PC-9 (cell line): ENCODE data around the gene CDH19. TPM values are rescaled to one million over a fixed set of nuclear protein-coding genes. Genes with fewer than 3 reads are reported as not detected.

Experiments
- BruUV-seq: library from RNA; stranded (reverse); fragments of 400-500 nt; replicated peaks from 2 replicates; lab custom pipeline; 2021; lab: Mats Ljungman, UMichigan
- CTCF ChIA-PET: fragments of 300-600 bp; sonication (Branson Sonifier 250); formaldehyde crosslinking; loops from one replicate; lab custom pipeline; 2022; ENCODE audit warnings: antibody characterized with exemption; lab: Charles Lee
- POLR2A ChIA-PET: fragments of 300-600 bp; sonication (Branson Sonifier 250); formaldehyde crosslinking; loops from one replicate; lab custom pipeline; 2022; ENCODE audit warnings: antibody characterized with exemption; ENCODE audit not compliant: unreplicated experiment; lab: Charles Lee
- DNase-seq, 2 experiments: peaks; one replicate each; pipeline versions ENCODE4 v3.0.0 to v3.0.0-alpha.2; 2015 to 2022; ENCODE audit warnings: mixed read lengths in 1 of 2
- H2AFZ ChIP-seq: fragments of 200-600 bp; sonication (generic); 2 replicates; pipeline ENCODE4 v1.8.1; 2017; ENCODE audit warnings: antibody characterized with exemption
- H3F3A ChIP-seq: fragments of 200-600 bp; sonication (generic); 2 replicates; pipeline ENCODE4 v1.8.1; 2017; ENCODE audit warnings: antibody characterized with exemption, mild to moderate bottlenecking, low read depth; ENCODE audit not compliant: insufficient read depth
- H3K27ac ChIP-seq: fragments of 200-600 bp; sonication (generic); 2 replicates; pipeline ENCODE4 v1.6.1; 2016; ENCODE audit warnings: mixed run types
- H3K27me3 ChIP-seq: fragments of 200-600 bp; sonication (generic); 2 replicates; pipeline ENCODE4 v1.6.1; 2016; ENCODE audit warnings: low read depth, mixed run types; ENCODE audit not compliant: insufficient read depth
- H3K36me3 ChIP-seq: fragments of 200-600 bp; sonication (generic); 2 replicates; pipeline ENCODE4 v1.6.1; 2016; ENCODE audit warnings: low read depth, mixed run types
- H3K4me1 ChIP-seq: fragments of 200-600 bp; sonication (generic); replicated peaks from 2 replicates; pipeline ENCODE4 v1.6.1; 2016; ENCODE audit warnings: mixed run types; ENCODE audit not compliant: insufficient read depth
- H3K4me2 ChIP-seq: fragments of 200-600 bp; sonication (generic); 2 replicates; pipeline ENCODE4 v1.6.1; 2017; ENCODE audit warnings: mixed run types
- H3K4me3 ChIP-seq: fragments of 200-600 bp; sonication (generic); 2 replicates; pipeline ENCODE4 v1.6.1; 2016; ENCODE audit warnings: mixed run types
- H3K79me2 ChIP-seq: fragments of 200-600 bp; sonication (generic); 2 replicates; pipeline ENCODE4 v1.6.1; 2017; ENCODE audit warnings: low read depth, mixed run types
- H3K9me2 ChIP-seq: fragments of 200-600 bp; sonication (generic); 2 replicates; pipeline ENCODE4 v1.8.1; 2017; ENCODE audit warnings: mild to moderate bottlenecking; ENCODE audit not compliant: insufficient read depth
- H3K9me3 ChIP-seq: fragments of 200-600 bp; sonication (generic); 2 replicates; pipeline ENCODE4 v1.8.1; 2016; ENCODE audit warnings: low read depth; ENCODE audit not compliant: insufficient read depth
- H4K20me1 ChIP-seq: fragments of 200-600 bp; sonication (generic); 2 replicates; pipeline ENCODE4 v1.8.1; 2017; ENCODE audit not compliant: insufficient read depth
- EZH2 ChIP-seq: fragments of 200-600 bp; sonication (generic); IDR thresholded peaks from 2 replicates; pipeline ENCODE4 v1.8.0; 2017; ENCODE audit warnings: antibody characterized with exemption, low read depth
- intact Hi-C: fragments of 100-400 bp; cut with micrococcal nuclease; formaldehyde crosslinking; loops from one replicate; pipeline ENCODE4 v1.10.0; 2022; ENCODE audit not compliant: unreplicated experiment
- total RNA-seq: library from RNA; stranded (reverse); gene quantifications from 2 replicates; pipeline ENCODE4 v1.2.3, GENCODE V29; 2021
- TF ChIP-seq, protein P1 (sequence below): fragments of 200-600 bp; sonication (generic); conservative IDR thresholded peaks from 2 replicates; pipeline ENCODE4 v1.6.1; 2017; ENCODE audit warnings: mixed run types, antibody characterized with exemption, mild to moderate bottlenecking, moderate library complexity

Gene CDH19
- total RNA-seq, 1 experiment from 2014 or later, result not detected

DNA sequence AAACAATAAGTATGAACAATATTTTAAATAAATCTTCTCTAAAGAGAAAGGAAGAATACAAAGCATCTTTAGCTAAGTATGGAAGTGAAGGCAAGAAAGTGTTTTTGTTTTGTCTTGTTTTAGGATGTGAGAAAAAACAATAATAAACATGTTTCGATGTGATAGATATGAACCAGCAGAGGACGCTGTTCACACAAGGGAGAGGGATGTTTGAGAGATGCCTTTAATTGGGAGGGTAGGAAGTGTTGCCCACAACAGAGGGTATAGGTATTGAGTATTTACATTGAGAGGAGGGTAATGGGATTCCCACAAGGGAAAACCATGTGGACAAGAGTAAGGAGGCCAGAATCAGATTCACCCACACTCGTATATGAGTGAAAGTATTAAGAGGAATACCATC lies 55.1 kb downstream of the CDH19 start:
- TF ChIP-seq, protein P1, sequence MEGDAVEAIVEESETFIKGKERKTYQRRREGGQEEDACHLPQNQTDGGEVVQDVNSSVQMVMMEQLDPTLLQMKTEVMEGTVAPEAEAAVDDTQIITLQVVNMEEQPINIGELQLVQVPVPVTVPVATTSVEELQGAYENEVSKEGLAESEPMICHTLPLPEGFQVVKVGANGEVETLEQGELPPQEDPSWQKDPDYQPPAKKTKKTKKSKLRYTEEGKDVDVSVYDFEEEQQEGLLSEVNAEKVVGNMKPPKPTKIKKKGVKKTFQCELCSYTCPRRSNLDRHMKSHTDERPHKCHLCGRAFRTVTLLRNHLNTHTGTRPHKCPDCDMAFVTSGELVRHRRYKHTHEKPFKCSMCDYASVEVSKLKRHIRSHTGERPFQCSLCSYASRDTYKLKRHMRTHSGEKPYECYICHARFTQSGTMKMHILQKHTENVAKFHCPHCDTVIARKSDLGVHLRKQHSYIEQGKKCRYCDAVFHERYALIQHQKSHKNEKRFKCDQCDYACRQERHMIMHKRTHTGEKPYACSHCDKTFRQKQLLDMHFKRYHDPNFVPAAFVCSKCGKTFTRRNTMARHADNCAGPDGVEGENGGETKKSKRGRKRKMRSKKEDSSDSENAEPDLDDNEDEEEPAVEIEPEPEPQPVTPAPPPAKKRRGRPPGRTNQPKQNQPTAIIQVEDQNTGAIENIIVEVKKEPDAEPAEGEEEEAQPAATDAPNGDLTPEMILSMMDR, result no peak
- no peak for TF ChIP-seq EZH2
- BruUV-seq, result no TSS peak
- Histone ChIP-seq H3K27ac (no peak overlapping the region), H3K4me1 (no peaks in the 10 kb centered on the region), H3K36me3 (no peaks in the 10 kb centered on the region), H3K9me2 (no peaks in the 10 kb centered on the region; the same call in 1 of the 2 replicates), H3K4me2 (no peak overlapping the region), H4K20me1 (no peaks in the 10 kb centered on the region), H3F3A (no peaks in the 10 kb centered on the region), H2AFZ (no peak overlapping the region), H3K27me3 (no peaks in the 10 kb centered on the region), H3K4me3 (no peak overlapping the region), H3K9me3 (no peaks in the 10 kb centered on the region), H3K79me2 (no peaks in the 10 kb centered on the region)
- ChIA-PET POLR2A (no interaction called here), CTCF (interaction anchor here (0.6 kb wide), 1 partner anchor 74 kb away, joined by 7 read pairs; no protein-coding TSS in a partner anchor)
- DNase-seq, result no peak
- intact Hi-C loops, result no loop called here

GRCh38 chr18:66534110-66534509 lies 69.8 kb downstream of the CDH19 start:
- no peaks in the 10 kb centered on the region for H3K36me3 ChIP-seq
- no peaks in the 10 kb centered on the region for H3F3A ChIP-seq
- CTCF ChIA-PET, result no interaction called here
- POLR2A ChIA-PET, result no interaction called here
- intact Hi-C loops, result no loop called here
- H4K20me1 ChIP-seq, result no peaks in the 10 kb centered on the region
- H3K4me3 ChIP-seq, result no peak overlapping the region
- no peaks in the 10 kb centered on the region for H3K27me3 ChIP-seq
- no peaks in the 10 kb centered on the region for H3K4me1 ChIP-seq
- no peak for TF ChIP-seq EZH2
- TF ChIP-seq, protein P1, result no peak
- no peak overlapping the region for H3K4me2 ChIP-seq
- H3K79me2 ChIP-seq, result no peaks in the 10 kb centered on the region
- no TSS peak for BruUV-seq
- H3K27ac ChIP-seq, result no peak overlapping the region
- H3K9me3 ChIP-seq, result no peaks in the 10 kb centered on the region
- H2AFZ ChIP-seq, result no peak overlapping the region
- 0 out of 2 replicates have a peak, but pooled peaks cover 3% of the 10 kb centered on the region for H3K9me2 ChIP-seq
- DNase-seq, result no peak

DNA sequence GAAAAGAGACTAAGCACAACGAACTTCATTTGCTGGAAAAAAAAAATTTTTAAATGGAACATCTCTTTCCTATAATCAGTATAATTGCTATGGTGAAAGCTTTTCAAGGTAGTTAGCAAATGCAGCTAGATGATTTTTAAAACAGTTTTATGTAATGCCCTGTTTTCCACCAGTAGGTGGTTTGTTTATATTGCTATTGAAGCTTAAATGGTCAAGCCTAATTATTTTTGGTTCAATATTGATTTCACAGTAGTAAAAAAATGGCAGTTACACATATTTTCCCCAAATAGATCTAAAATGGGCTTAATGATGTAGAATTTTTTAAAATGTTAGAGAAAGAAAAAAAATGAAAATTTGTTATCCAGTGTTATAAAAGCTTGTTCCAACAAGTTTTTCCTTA lies 70.2 kb downstream of the CDH19 start:
- BruUV-seq, result no TSS peak
- Histone ChIP-seq H3K27me3 (no peaks in the 10 kb centered on the region), H3K79me2 (no peaks in the 10 kb centered on the region), H3K4me3 (no peak overlapping the region), H3F3A (0 out of 2 replicates have a peak, but pooled peaks cover 2% of the 10 kb centered on the region), H3K27ac (no peak overlapping the region), H3K9me3 (no peaks in the 10 kb centered on the region), H3K4me1 (no peaks in the 10 kb centered on the region), H4K20me1 (no peaks in the 10 kb centered on the region), H3K36me3 (no peaks in the 10 kb centered on the region), H3K4me2 (no peak overlapping the region), H2AFZ (no peak overlapping the region), H3K9me2 (0 out of 2 replicates have a peak, but pooled peaks cover 3% of the 10 kb centered on the region)
- intact Hi-C loops, result no loop called here
- no peak for DNase-seq
- TF ChIP-seq, protein P1, result no peak
- TF ChIP-seq EZH2, result no peak
- POLR2A ChIA-PET, result interaction anchor here (0.5 kb wide), 1 partner anchor 127 kb away, joined by 6 read pairs; no protein-coding TSS in a partner anchor
- CTCF ChIA-PET, result no interaction called here
